Pancreas (tissue), 10 donors: Measurements from ENCODE around the gene PNMA8A. TPM values are rescaled to one million over a fixed set of nuclear protein-coding genes. Genes with fewer than 3 reads are reported as not detected.
"Not testable (repeated sequence)": the region's sequence is repeated elsewhere in the genome, so short reads cannot be mapped to it uniquely, and the experiment has no call there.

Experiments used
- ATAC-seq, 4 donors: fragments of 200-7000 bp; cut with Tn5 transposase; one replicate each; pipeline versions ENCODE4 v1.8.0 to v1.9.1; 2020; ENCODE audit warnings: mild to moderate bottlenecking in 4 of 4, moderate library complexity in 4 of 4
- DNase-seq, 6 donors: peaks; one replicate each; pipeline ENCODE4 v3.0.0-alpha.2; 2020
- FAIRE-seq: peaks from 2 replicates; lab custom pipeline; 2012; peaks lifted over from hg19 to GRCh38; lab: Jason Lieb, UNC
- H3K27ac ChIP-seq, 4 donors: fragments of 200-600 bp; sonication (generic); 1 replicate in 3 of 4; 2 replicates in 1 of 4; pipeline versions ENCODE4 v1.5.0 to v1.8.0; 2020
- H3K27me3 ChIP-seq, 4 donors: fragments of 200-600 bp; one replicate each; pipeline ENCODE4 v1.8.0; 2021
- H3K36me3 ChIP-seq, 3 donors: fragments of 200-600 bp; sonication (generic) in 1 of 3; one replicate each; pipeline versions ENCODE4 v1.5.0 to v1.8.0; 2020 to 2021
- H3K4me1 ChIP-seq, 3 donors: fragments of 200-600 bp; one replicate each; pipeline ENCODE4 v1.8.0; 2021
- H3K4me3 ChIP-seq, 4 donors: fragments of 200-600 bp; sonication (generic) in 2 of 4; one replicate each; pipeline versions ENCODE4 v1.5.0 to v1.8.0; 2020 to 2021
- H3K9me3 ChIP-seq, 4 donors: fragments of 200-600 bp; one replicate each; pipeline ENCODE4 v1.8.0; 2021
- WGBS, 2 donors: extraction: QIAGEN DNeasy Blood & Tissue Kit; methylation state at CpG; one replicate each; pipeline ENCODE4 v1.1.7; 2013; 5-methylcytosine and 5-hydroxymethylcytosine counted together
- intact Hi-C, 3 donors: fragments of 100-400 bp; cut with DNase I; formaldehyde crosslinking; loops; one replicate each; pipeline versions ENCODE4 v1.11.1 to v1.14.2; 2022
- polyA plus RNA-seq, 2 donors: library from polyadenylated mRNA; stranded (reverse); fragments of 200-250 nt; gene quantifications; one replicate each; pipeline ENCODE4 v1.2.3, GENCODE V29; 2013
- total RNA-seq, 6 donors: library from RNA; stranded (reverse); fragmentation: NEBNext Ultra II Directional in 4 of 6; extraction: Animal tissue kit (Norgen Biotek cat#: 25700) in 4 of 6; gene quantifications; one replicate each; pipeline versions ENCODE4 v1.2.1 to v1.2.4, GENCODE V29; 2021 to 2023
- TF ChIP-seq, protein P1 (sequence below), 4 donors: fragments of 200-600 bp; sonication (generic) in 3 of 4; IDR thresholded peaks; one replicate each; pipeline versions ENCODE4 v1.5.0 to v1.8.0; 2021; ENCODE audit warnings: antibody characterized with exemption in 4 of 4
- donor health status: healthy with polysubstance abuse.
- donor health status: DM: no; HTN: no; CAD: no; lungs with moderate emphysema.
- donor health status: DM: no; HTN: no; CAD: no.
- donor health status: control.
- donor health status: control.
- donor health status: Bipolar disorder and iron deficiency.
- donor health status: DM: yes; HTN: yes; CAD: no.
- donor health status: DM: no; HTN: no; CAD: no.
- donor health status: DM: no; HTN: no; CAD: no.
- donor health status: DM: yes; HTN: yes; CAD: no.

PNMA8A gene
- total and polyA plus RNA-seq, 8 donors: 2.4 to 8.9 (median 5.8) TPM

- ATAC-seq (peak; percentile 67 to 91 (median 84)), DNase-seq (peak in 5 of 6 donors; percentile 33 to 65 (median 60)), FAIRE-seq (no peak)
- H3K9me3 ChIP-seq: no peaks in the 10 kb centered on the region
- no peak overlapping the region for H3K27ac ChIP-seq
- TF ChIP-seq, protein P1, sequence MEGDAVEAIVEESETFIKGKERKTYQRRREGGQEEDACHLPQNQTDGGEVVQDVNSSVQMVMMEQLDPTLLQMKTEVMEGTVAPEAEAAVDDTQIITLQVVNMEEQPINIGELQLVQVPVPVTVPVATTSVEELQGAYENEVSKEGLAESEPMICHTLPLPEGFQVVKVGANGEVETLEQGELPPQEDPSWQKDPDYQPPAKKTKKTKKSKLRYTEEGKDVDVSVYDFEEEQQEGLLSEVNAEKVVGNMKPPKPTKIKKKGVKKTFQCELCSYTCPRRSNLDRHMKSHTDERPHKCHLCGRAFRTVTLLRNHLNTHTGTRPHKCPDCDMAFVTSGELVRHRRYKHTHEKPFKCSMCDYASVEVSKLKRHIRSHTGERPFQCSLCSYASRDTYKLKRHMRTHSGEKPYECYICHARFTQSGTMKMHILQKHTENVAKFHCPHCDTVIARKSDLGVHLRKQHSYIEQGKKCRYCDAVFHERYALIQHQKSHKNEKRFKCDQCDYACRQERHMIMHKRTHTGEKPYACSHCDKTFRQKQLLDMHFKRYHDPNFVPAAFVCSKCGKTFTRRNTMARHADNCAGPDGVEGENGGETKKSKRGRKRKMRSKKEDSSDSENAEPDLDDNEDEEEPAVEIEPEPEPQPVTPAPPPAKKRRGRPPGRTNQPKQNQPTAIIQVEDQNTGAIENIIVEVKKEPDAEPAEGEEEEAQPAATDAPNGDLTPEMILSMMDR (IDR thresholded peaks at IDR 0.05): no peak
- H3K36me3 ChIP-seq: no peaks in the 10 kb centered on the region
- H3K27me3 ChIP-seq: no peaks in the 10 kb centered on the region
- H3K4me3 ChIP-seq: no peak overlapping the region
- WGBS, 2 donors: 51 to 54% methylated on average over 8 of the region's 8 CpGs
- intact Hi-C loops: no loop called here
- peaks cover 9 to 20% (median 15%) of the 10 kb centered on the region in 3 donors for H3K4me1 ChIP-seq
Measured at GRCh38 chr19:46442808-46443450, 28.4 kb downstream of the PNMA8A start.

DNA sequence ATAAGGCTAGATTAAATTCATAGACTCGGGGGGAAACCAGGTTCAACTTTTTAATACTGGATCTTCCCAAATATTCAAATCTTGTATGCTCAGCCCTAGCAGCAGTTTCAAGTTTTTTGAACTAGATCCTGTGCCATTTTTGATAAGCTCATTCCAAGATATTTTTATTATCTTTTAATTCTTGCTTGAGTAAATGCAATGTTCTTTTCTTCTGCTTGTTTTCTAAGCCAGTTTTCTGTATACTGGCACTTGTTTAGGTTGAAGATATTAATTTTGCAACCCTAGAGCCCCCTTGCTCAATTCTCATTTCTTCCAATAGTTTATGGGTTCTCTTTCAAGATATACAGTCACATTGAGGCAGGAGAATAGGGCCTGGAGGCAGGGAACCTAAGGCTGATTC is 29.5 kb downstream of the PNMA8A start:
- 11 to 26% methylated on average over 1 of the region's 1 CpG for WGBS, 2 donors
- H3K9me3 ChIP-seq: no peaks in the 10 kb centered on the region
- no peak overlapping the region for H3K27ac ChIP-seq
- FAIRE-seq: no peak
- no peak for DNase-seq
- TF ChIP-seq, protein P1 (IDR thresholded peaks at IDR 0.05): no peak
- no peaks in the 10 kb centered on the region for H3K36me3 ChIP-seq
- intact Hi-C loops: no loop called here
- H3K4me3 ChIP-seq: no peak overlapping the region
- H3K4me1 ChIP-seq: peaks cover 9 to 20% (median 15%) of the 10 kb centered on the region in 3 donors
- peak in 2 of 4 donors; percentile 21 to 30 for ATAC-seq
- H3K27me3 ChIP-seq: no peaks in the 10 kb centered on the region

GRCh38 chr19:46435689-46436088 is 35.7 kb downstream of the PNMA8A start:
- intact Hi-C loops, DNase-seq, H3K4me1 ChIP-seq, H3K4me3 ChIP-seq, ATAC-seq, FAIRE-seq, H3K36me3 ChIP-seq, H3K27me3 ChIP-seq, H3K9me3 ChIP-seq, H3K27ac ChIP-seq: not testable (repeated sequence)
- WGBS, 2 donors: 93 to 96% methylated on average over 4 of the region's 4 CpGs

GRCh38 chr19:46435009-46435408 is 36.4 kb downstream of the PNMA8A start:
- Histone ChIP-seq H3K27me3 (no peaks in the 10 kb centered on the region), H3K4me1 (no peaks in the 10 kb centered on the region), H3K9me3 (no peaks in the 10 kb centered on the region), H3K27ac (no peak overlapping the region), H3K4me3 (no peak overlapping the region), H3K36me3 (no peaks in the 10 kb centered on the region)
- ATAC-seq (no peak), FAIRE-seq (no peak), DNase-seq (no peak)
- intact Hi-C loops: no loop called here
- TF ChIP-seq, protein P1 (IDR thresholded peaks at IDR 0.05): no peak
- WGBS, 2 donors: 45 to 66% methylated on average over 6 of the region's 6 CpGs

DNA sequence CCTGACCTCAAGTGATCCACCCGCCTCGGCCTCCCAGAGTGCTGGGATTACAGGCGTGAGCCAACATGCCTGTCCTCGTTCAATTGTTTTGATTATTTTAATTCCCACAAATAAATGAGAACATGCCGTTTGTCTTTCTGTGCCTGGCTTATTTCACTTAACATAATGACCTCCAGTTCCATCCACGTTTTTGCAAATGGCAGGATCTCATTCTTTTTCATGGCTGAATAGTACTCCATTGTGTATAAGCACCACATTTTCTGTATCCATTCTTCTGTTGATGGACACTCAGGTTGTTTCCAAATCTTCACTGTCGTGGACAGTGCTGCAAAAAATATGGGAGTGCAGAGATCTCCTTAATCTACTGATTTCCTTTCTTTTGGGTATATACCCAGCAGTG is 37.9 kb downstream of the PNMA8A start:
- H3K27ac ChIP-seq, DNase-seq, H3K4me1 ChIP-seq, ATAC-seq, H3K9me3 ChIP-seq, intact Hi-C loops, FAIRE-seq, H3K27me3 ChIP-seq, H3K36me3 ChIP-seq, H3K4me3 ChIP-seq: not testable (repeated sequence)
- WGBS, 2 donors: 53 to 68% methylated on average over 7 of the region's 7 CpGs

- peak in 4 of 6 donors; percentile 23 to 74 (median 60) for DNase-seq
- Histone ChIP-seq H3K9me3 (no peaks in the 10 kb centered on the region), H3K4me3 (no peak overlapping the region), H3K27ac (no peak overlapping the region), H3K4me1 (peaks cover 0 to 4% (median 3%) of the 10 kb centered on the region in 3 donors), H3K27me3 (no peaks in the 10 kb centered on the region), H3K36me3 (no peaks in the 10 kb centered on the region)
- TF ChIP-seq, protein P1 (IDR thresholded peaks at IDR 0.05): no peak
- FAIRE-seq: no peak
- intact Hi-C loops: no loop called here
- ATAC-seq: peak; percentile 55 to 94 (median 84)
- WGBS, 2 donors: 17 to 19% methylated on average over 9 to 10 of the region's 10 CpGs
Measured at GRCh38 chr19:46431824-46432223, 39.5 kb downstream of the PNMA8A start.
